ENCODE measurements around the gene PLA2G3. TPM values are rescaled to one million over a fixed set of nuclear protein-coding genes. Genes with fewer than 3 reads are reported as not detected.
"Not testable (repeated sequence)": the region's sequence is repeated elsewhere in the genome, so short reads cannot be mapped to it uniquely, and the experiment has no call there.

The PLA2G3 gene
- total and polyA plus RNA-seq, 7 donors, result 5.2 TPM; not detected in 6

- H3K27me3 ChIP-seq; H3K9me3 ChIP-seq; DNase-seq; intact Hi-C loops (cut with DNase I): not testable (repeated sequence)
- Histone ChIP-seq H3K4me1 (peaks cover 0 to 96% (median 84%) of the 10 kb centered on the region in 4 donors), H3K36me3 (peaks cover 63 to 88% (median 69%) of the 10 kb centered on the region in 4 donors), H3K4me3 (peak overlapping the region in 1 of 4 donors; percentile 11), H3K27ac (peak overlapping the region; percentile 96 to 100 (median 99))
- 82 to 96% methylated on average over 5 of the region's 5 CpGs for WGBS, 2 donors
- peak in 1 of 4 donors; percentile 5 for TF ChIP-seq POLR2AphosphoS5 (IDR thresholded peaks at IDR 0.05)
These were observed 42.8 kb downstream of the PLA2G3 start for GRCh38 chr22:31097539-31097938.

GRCh38 chr22:31096657-31097279, 43.5 kb downstream of the PLA2G3 start:
- H3K36me3 ChIP-seq, result peaks cover 65 to 95% (median 76%) of the 10 kb centered on the region in 4 donors
- peak overlapping the region; percentile 96 to 100 (median 99) for H3K27ac ChIP-seq
- peaks cover 0 to 92% (median 80%) of the 10 kb centered on the region in 4 donors for H3K4me1 ChIP-seq
- no peaks in the 10 kb centered on the region for H3K27me3 ChIP-seq
- TF ChIP-seq POLR2AphosphoS5 (IDR thresholded peaks at IDR 0.05) (peak in 1 of 4 donors; percentile 6), EP300 (IDR thresholded peaks at IDR 0.05) (no peak)
- H3K9me3 ChIP-seq, result no peaks in the 10 kb centered on the region
- peak overlapping the region in 2 of 4 donors; percentile 75 for H3K4me3 ChIP-seq
- WGBS, 2 donors, result 90 to 94% methylated on average over 27 of the region's 27 CpGs
- no peak for DNase-seq
- intact Hi-C loops (cut with DNase I), result no loop called here

GRCh38 chr22:31095637-31096249, 44.6 kb downstream of the PLA2G3 start:
- DNase-seq, result no peak
- TF ChIP-seq POLR2AphosphoS5 (IDR thresholded peaks at IDR 0.05), result peak in 1 of 4 donors; percentile 12
- TF ChIP-seq EP300 (IDR thresholded peaks at IDR 0.05), result no peak
- H3K36me3 ChIP-seq, result peaks cover 65 to 97% (median 76%) of the 10 kb centered on the region in 4 donors
- no peaks in the 10 kb centered on the region for H3K9me3 ChIP-seq
- intact Hi-C loops (cut with DNase I), result no loop called here
- no peaks in the 10 kb centered on the region for H3K27me3 ChIP-seq
- WGBS, 2 donors, result 88 to 91% methylated on average over 3 of the region's 3 CpGs
- peak overlapping the region in 3 of 4 donors; percentile 65 to 75 (median 75) for H3K4me3 ChIP-seq
- peaks cover 0 to 82% (median 71%) of the 10 kb centered on the region in 4 donors for H3K4me1 ChIP-seq
- H3K27ac ChIP-seq, result peak overlapping the region; percentile 96 to 100 (median 99)

GRCh38 chr22:31094741-31095140, 45.6 kb downstream of the PLA2G3 start:
- H3K27me3 ChIP-seq, result no peaks in the 10 kb centered on the region
- peaks cover 0 to 75% (median 64%) of the 10 kb centered on the region in 4 donors for H3K4me1 ChIP-seq
- intact Hi-C loops (cut with DNase I), result no loop called here
- H3K27ac ChIP-seq, result peak overlapping the region; percentile 96 to 100 (median 99)
- TF ChIP-seq CTCF (IDR thresholded peaks at IDR 0.05), result no peak
- no peak for TF ChIP-seq POLR2AphosphoS5 (IDR thresholded peaks at IDR 0.05)
- TF ChIP-seq POLR2A (IDR thresholded peaks at IDR 0.05), result no peak
- no peak for TF ChIP-seq EP300 (IDR thresholded peaks at IDR 0.05)
- 91 to 93% methylated on average over 7 of the region's 7 CpGs for WGBS, 2 donors
- H3K36me3 ChIP-seq, result peaks cover 56 to 92% (median 69%) of the 10 kb centered on the region in 4 donors
- peak overlapping the region; percentile 65 to 88 (median 75) for H3K4me3 ChIP-seq
- DNase-seq, result no peak
- no peaks in the 10 kb centered on the region for H3K9me3 ChIP-seq

- H3K4me1 ChIP-seq, result peaks cover 0 to 74% (median 63%) of the 10 kb centered on the region in 4 donors
- peak overlapping the region; percentile 65 to 88 (median 75) for H3K4me3 ChIP-seq
- TF ChIP-seq CTCF (IDR thresholded peaks at IDR 0.05), result no peak
- TF ChIP-seq EP300 (IDR thresholded peaks at IDR 0.05), result peak in 2 of 4 donors; percentile 3 to 64
- TF ChIP-seq POLR2AphosphoS5 (IDR thresholded peaks at IDR 0.05), result peak in 3 of 4 donors; percentile 39 to 56 (median 51)
- no peak for TF ChIP-seq POLR2A (IDR thresholded peaks at IDR 0.05)
These were observed 46.2 kb downstream of the PLA2G3 start for GRCh38 chr22:31094021-31094551.

More at GRCh38 chr22:31094021-31094551, 46.2 kb downstream of the PLA2G3 start:
- Histone ChIP-seq H3K27ac (peak overlapping the region; percentile 96 to 100 (median 99)), H3K9me3 (no peaks in the 10 kb centered on the region), H3K36me3 (peaks cover 53 to 91% (median 66%) of the 10 kb centered on the region in 4 donors), H3K27me3 (no peaks in the 10 kb centered on the region)
- DNase-seq, result peak; percentile 84
- WGBS, 2 donors, result 69 to 79% methylated on average over 5 of the region's 5 CpGs
- intact Hi-C loops (cut with DNase I), result no loop called here
